Measurements from ENCODE around the gene SESTD1.
"Not testable (repeated sequence)": the region's sequence is repeated elsewhere in the genome, so short reads cannot be mapped to it uniquely, and the experiment has no call there.

Gene SESTD1

GRCh38 chr2:179226203-179226960 is 38.2 kb downstream of the SESTD1 start:
- DNase-seq (ENCODE audit: extremely low read depth, low read depth), result no peak
- TF ChIP-seq CTCF (IDR thresholded peaks at IDR 0.05; ENCODE audit: low read depth, low read length), result no peak

GRCh38 chr2:179224361-179224760 is 40.3 kb downstream of the SESTD1 start:
- no peak for TF ChIP-seq CTCF (IDR thresholded peaks at IDR 0.05; ENCODE audit: low read depth, low read length)
- DNase-seq (ENCODE audit: extremely low read depth, low read depth), result no peak

- no peak for TF ChIP-seq CTCF (IDR thresholded peaks at IDR 0.05; ENCODE audit: low read depth, low read length)
- DNase-seq (ENCODE audit: extremely low read depth, low read depth), result no peak
Measured at GRCh38 chr2:179222076-179222475, 42.6 kb downstream of the SESTD1 start.

- DNase-seq (ENCODE audit: extremely low read depth, low read depth), result peak; percentile 72
- TF ChIP-seq CTCF (IDR thresholded peaks at IDR 0.05; ENCODE audit: low read depth, low read length), result peak; percentile 95
Measured at GRCh38 chr2:179218848-179219594, 45.6 kb downstream of the SESTD1 start.

GRCh38 chr2:179214671-179215070 is 50.0 kb downstream of the SESTD1 start:
- DNase-seq (ENCODE audit: extremely low read depth, low read depth), result not testable (repeated sequence)

GRCh38 chr2:179211355-179211754 is 53.3 kb downstream of the SESTD1 start:
- no peak for DNase-seq (ENCODE audit: extremely low read depth, low read depth)
- no peak for TF ChIP-seq CTCF (IDR thresholded peaks at IDR 0.05; ENCODE audit: low read depth, low read length)

GRCh38 chr2:179208277-179208676 is 56.4 kb downstream of the SESTD1 start:
- DNase-seq (ENCODE audit: extremely low read depth, low read depth), result not testable (repeated sequence)

GRCh38 chr2:179207047-179207446 is 57.6 kb downstream of the SESTD1 start:
- DNase-seq (ENCODE audit: extremely low read depth, low read depth), result no peak
- no peak for TF ChIP-seq CTCF (IDR thresholded peaks at IDR 0.05; ENCODE audit: low read depth, low read length)
